Measurements from ENCODE around the gene GJC1. TPM values are rescaled to one million over a fixed set of nuclear protein-coding genes. Genes with fewer than 3 reads are reported as not detected.

Gene GJC1
- total RNA-seq, 2 donors from 2014 or later: 15.4 to 29.0 TPM

GRCh38 chr17:44864831-44865230, 34.7 kb upstream of the GJC1 start:
- peaks cover 60% of the 10 kb centered on the region for H3K36me3 ChIP-seq
- H3K4me3 ChIP-seq: no peak overlapping the region
- TF ChIP-seq CTCF (IDR thresholded peaks at IDR 0.05): no peak
- H3K27me3 ChIP-seq (replicated peaks; ENCODE audit: insufficient read depth): no peaks in the 10 kb centered on the region
- ATAC-seq (ENCODE audit: insufficient number of reproducible peaks, low FRiP score, low read depth) (no peak), DNase-seq (ENCODE audit: low spot score) (no peak)
- no peaks in the 10 kb centered on the region for H3K9me3 ChIP-seq
- H3K4me1 ChIP-seq (ENCODE audit: control insufficient read depth in 1 of 2, low read depth in 2 of 2): no peaks in the 10 kb centered on the region
- H3K27ac ChIP-seq: no peak overlapping the region

- no peak for ATAC-seq (ENCODE audit: insufficient number of reproducible peaks, low FRiP score, low read depth)
- TF ChIP-seq CTCF (IDR thresholded peaks at IDR 0.05): no peak
- Histone ChIP-seq H3K9me3 (no peaks in the 10 kb centered on the region), H3K36me3 (peaks cover 63% of the 10 kb centered on the region), H3K27me3 (replicated peaks; ENCODE audit: insufficient read depth) (no peaks in the 10 kb centered on the region), H3K4me1 (ENCODE audit: control insufficient read depth in 1 of 2, low read depth in 2 of 2) (no peaks in the 10 kb centered on the region), H3K27ac (no peak overlapping the region), H3K4me3 (no peak overlapping the region)
- no peak for DNase-seq (ENCODE audit: low spot score)
Observed at GRCh38 chr17:44863061-44863918, 33.2 kb upstream of the GJC1 start.

GRCh38 chr17:44862278-44862914, 32.3 kb upstream of the GJC1 start:
- DNase-seq (ENCODE audit: low spot score) (no peak), ATAC-seq (ENCODE audit: insufficient number of reproducible peaks, low FRiP score, low read depth) (no peak)
- no peak for TF ChIP-seq CTCF (IDR thresholded peaks at IDR 0.05)
- no peaks in the 10 kb centered on the region for H3K9me3 ChIP-seq
- no peak overlapping the region for H3K4me3 ChIP-seq
- H3K27ac ChIP-seq: no peak overlapping the region
- H3K27me3 ChIP-seq (replicated peaks; ENCODE audit: insufficient read depth): no peaks in the 10 kb centered on the region
- H3K36me3 ChIP-seq: peaks cover 61% of the 10 kb centered on the region
- no peaks in the 10 kb centered on the region for H3K4me1 ChIP-seq (ENCODE audit: control insufficient read depth in 1 of 2, low read depth in 2 of 2)

- TF ChIP-seq CTCF (IDR thresholded peaks at IDR 0.05): no peak
- Histone ChIP-seq H3K9me3 (no peaks in the 10 kb centered on the region), H3K27ac (no peak overlapping the region), H3K27me3 (replicated peaks; ENCODE audit: insufficient read depth) (no peaks in the 10 kb centered on the region), H3K4me3 (no peak overlapping the region), H3K36me3 (peaks cover 82% of the 10 kb centered on the region), H3K4me1 (ENCODE audit: control insufficient read depth in 1 of 2, low read depth in 2 of 2) (no peaks in the 10 kb centered on the region)
- DNase-seq (ENCODE audit: low spot score) (no peak), ATAC-seq (ENCODE audit: insufficient number of reproducible peaks, low FRiP score, low read depth) (no peak)
Observed at GRCh38 chr17:44859701-44860100, 29.6 kb upstream of the GJC1 start.

GRCh38 chr17:44854192-44854591, 24.1 kb upstream of the GJC1 start:
- no peak for ATAC-seq (ENCODE audit: insufficient number of reproducible peaks, low FRiP score, low read depth)
- no peak for TF ChIP-seq CTCF (IDR thresholded peaks at IDR 0.05)
- H3K36me3 ChIP-seq: peaks cover 85% of the 10 kb centered on the region
- H3K27ac ChIP-seq: no peak overlapping the region
- no peaks in the 10 kb centered on the region for H3K27me3 ChIP-seq (replicated peaks; ENCODE audit: insufficient read depth)
- no peaks in the 10 kb centered on the region for H3K9me3 ChIP-seq
- no peaks in the 10 kb centered on the region for H3K4me1 ChIP-seq (ENCODE audit: control insufficient read depth in 1 of 2, low read depth in 2 of 2)
- no peak overlapping the region for H3K4me3 ChIP-seq
- DNase-seq (ENCODE audit: low spot score): no peak
